Bronchial epithelial cell (primary cell): ENCODE measurements around the gene LRRC8D. TPM values are rescaled to one million over a fixed set of nuclear protein-coding genes. Genes with fewer than 3 reads are reported as not detected.
A peak's percentile ranks its signal among the peaks of the same experiment; 100 is the strongest.

Source experiments
- DNase-seq: peaks from one replicate; pipeline ENCODE4 v3.0.0-alpha.2; 2010; ENCODE audit warnings: low read depth
- FAIRE-seq: peaks from 2 replicates; lab custom pipeline; 2011; peaks lifted over from hg19 to GRCh38; lab: Jason Lieb, UNC
- H3K27me3 ChIP-seq: 2 replicates; pipeline ENCODE4 v1.5.1; 2011; ENCODE audit warnings: low read length; ENCODE audit not compliant: control insufficient read depth, insufficient read depth
- H3K36me3 ChIP-seq: 2 replicates; pipeline ENCODE4 v1.5.1; 2011; ENCODE audit warnings: low read length; ENCODE audit not compliant: control insufficient read depth, insufficient read depth
- H3K4me3 ChIP-seq: 2 replicates; pipeline ENCODE4 v1.5.1; 2011; ENCODE audit warnings: mild to moderate bottlenecking, low read depth, low read length, control low read depth
- CTCF ChIP-seq: IDR thresholded peaks from 2 replicates; pipeline ENCODE4 v1.5.1; 2011; ENCODE audit warnings: mild to moderate bottlenecking, moderate library complexity, low read length, control low read depth, inconsistent platforms; ENCODE audit not compliant: insufficient read depth, severe bottlenecking
- total RNA-seq: library from RNA; depleted of rRNA; stranded (reverse); fragments of >200 nt; gene quantifications from 2 replicates; pipeline ENCODE4 v1.2.1, GENCODE V29; 2014

The LRRC8D gene
- total RNA-seq, 1 donor from 2014 or later: 35.8 TPM

- Histone ChIP-seq H3K4me3 (no peak overlapping the region), H3K27me3 (no peaks in the 10 kb centered on the region), H3K36me3 (no peaks in the 10 kb centered on the region)
- DNase-seq (no peak), FAIRE-seq (no peak)
- no peak for TF ChIP-seq CTCF
These were observed 16.7 kb downstream of the LRRC8D start for GRCh38 chr1:89837510-89837909.

- FAIRE-seq: no peak
- no peak for TF ChIP-seq CTCF
These were observed 18.7 kb downstream of the LRRC8D start for GRCh38 chr1:89839516-89839915.

GRCh38 chr1:89841507-89841906, 20.7 kb downstream of the LRRC8D start:
- Histone ChIP-seq H3K36me3 (no peaks in the 10 kb centered on the region), H3K27me3 (no peaks in the 10 kb centered on the region), H3K4me3 (no peak overlapping the region)
- no peak for FAIRE-seq
- DNase-seq: no peak
- TF ChIP-seq CTCF: no peak

More at GRCh38 chr1:89839516-89839915, 18.7 kb downstream of the LRRC8D start:
- Histone ChIP-seq H3K36me3 (no peaks in the 10 kb centered on the region), H3K4me3 (no peak overlapping the region), H3K27me3 (no peaks in the 10 kb centered on the region)
- DNase-seq: no peak

- DNase-seq (peak; percentile 32), FAIRE-seq (no peak)
- TF ChIP-seq CTCF: no peak
- Histone ChIP-seq H3K36me3 (peaks cover 1% of the 10 kb centered on the region), H3K4me3 (peak overlapping the region; percentile 62), H3K27me3 (no peaks in the 10 kb centered on the region)
These were observed 21.9 kb downstream of the LRRC8D start for GRCh38 chr1:89842567-89843272.

GRCh38 chr1:89843273-89844130, 22.7 kb downstream of the LRRC8D start:
- FAIRE-seq (no peak), DNase-seq (peak; percentile 35)
- Histone ChIP-seq H3K4me3 (peak overlapping the region; percentile 62), H3K27me3 (no peaks in the 10 kb centered on the region), H3K36me3 (peaks cover 1% of the 10 kb centered on the region)
- TF ChIP-seq CTCF: peak; percentile 52
